NCI-H1436 treated with DMSO at 0.1 percent for 48 hours (cell line): Measurements from ENCODE around the gene TAF4.
"Not testable (repeated sequence)": the region's sequence is repeated elsewhere in the genome, so short reads cannot be mapped to it uniquely, and the experiment has no call there.

Source experiments
- DNase-seq: peaks from one replicate; lab custom pipeline; 2025; lab: John Stamatoyannopoulos, UW

TAF4 gene

DNA sequence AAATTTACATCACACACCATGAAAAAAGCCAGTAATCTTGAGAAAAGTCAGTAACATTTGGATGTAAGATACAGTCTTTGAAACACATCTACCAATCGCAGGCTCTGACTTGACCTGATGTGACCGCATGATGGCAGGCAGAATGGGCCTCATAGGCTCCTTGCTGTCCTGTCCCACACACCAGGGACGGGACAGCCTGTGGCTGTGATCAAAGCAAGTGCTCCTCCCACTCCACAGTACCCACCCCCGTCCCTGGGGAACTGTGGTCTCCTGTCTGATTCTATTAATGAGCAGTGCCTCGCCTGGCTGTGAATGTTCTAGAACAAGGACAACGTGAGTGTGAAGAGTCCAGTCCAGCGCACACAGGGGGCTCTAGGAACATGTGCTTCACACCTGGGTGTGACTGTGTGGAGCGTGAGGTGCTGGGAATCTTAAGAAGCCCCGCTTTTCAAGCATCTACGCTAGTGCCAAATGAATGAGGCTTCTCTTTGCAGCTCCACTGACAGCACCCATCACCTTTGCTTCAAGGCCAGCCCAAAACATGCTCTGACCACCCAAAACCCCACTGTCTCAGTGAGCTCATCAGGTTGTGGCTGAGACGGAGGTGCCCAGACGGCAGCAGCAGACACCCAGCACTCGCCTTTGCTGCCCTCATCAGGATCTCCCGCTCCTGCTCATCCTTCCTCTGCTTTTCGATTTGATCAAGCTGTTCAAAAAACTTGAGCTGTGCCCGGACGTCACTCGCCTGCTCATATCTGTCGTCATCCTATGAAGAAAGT lies 67.1 kb downstream of the TAF4 start:
- DNase-seq = no peak

DNA sequence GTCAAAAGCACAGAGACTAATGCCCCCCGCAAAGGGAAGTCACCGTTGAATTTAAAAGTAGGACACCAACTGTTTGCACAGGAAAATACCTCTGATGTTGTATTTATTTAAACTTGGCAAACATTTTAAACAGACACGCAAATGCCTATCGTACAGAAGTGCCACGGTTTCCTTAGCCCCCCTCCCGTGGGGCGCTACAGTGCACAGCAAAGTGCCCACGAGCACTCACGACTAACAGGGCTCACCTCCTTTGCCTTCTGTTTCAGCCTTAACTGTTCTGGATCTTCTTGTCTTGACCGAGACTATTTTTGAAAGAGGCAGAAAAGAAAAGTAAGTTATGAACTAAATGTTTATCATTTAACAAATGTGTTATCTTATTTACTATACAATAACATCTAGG lies 67.8 kb downstream of the TAF4 start:
- DNase-seq = no peak

DNA sequence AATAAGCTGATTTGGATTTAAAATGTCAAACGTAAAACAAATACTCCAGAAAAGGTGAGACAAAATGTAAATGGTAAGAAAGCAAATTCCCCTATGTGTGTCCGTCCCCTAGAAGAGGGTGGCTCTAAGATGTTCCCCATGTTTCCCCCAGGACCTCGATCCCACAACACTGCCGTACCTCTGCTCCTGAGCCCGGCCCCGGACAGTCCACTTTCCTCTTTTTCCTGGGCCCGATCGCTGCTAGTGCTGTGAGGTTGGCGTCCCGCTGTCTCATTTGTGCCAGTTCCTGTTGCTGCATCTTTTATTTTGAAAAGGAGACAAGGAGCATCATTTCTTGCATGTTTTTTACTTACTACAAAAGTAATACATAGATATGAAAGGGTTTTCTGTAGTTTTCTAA lies 68.3 kb downstream of the TAF4 start:
- no peak for DNase-seq

DNA sequence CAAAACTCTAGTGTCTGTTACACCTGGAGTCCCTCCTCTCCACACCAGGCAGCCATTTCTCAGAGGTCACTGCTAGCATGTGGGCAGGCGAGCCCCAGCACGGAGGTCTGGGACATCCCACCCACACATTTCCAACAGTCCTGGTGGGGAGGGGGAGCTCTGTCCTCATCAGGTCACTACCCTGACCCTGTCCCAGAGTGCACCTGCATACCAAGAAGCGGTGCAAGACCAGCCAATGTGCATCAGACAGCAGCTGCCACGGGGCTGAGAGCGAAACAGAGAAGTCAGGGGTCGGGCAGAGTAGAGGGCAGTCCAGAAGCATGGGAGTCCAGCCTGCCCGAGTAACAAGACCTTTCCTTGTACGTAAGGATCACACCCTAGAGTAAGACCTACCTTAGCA lies 71.1 kb downstream of the TAF4 start:
- DNase-seq = no peak

DNA sequence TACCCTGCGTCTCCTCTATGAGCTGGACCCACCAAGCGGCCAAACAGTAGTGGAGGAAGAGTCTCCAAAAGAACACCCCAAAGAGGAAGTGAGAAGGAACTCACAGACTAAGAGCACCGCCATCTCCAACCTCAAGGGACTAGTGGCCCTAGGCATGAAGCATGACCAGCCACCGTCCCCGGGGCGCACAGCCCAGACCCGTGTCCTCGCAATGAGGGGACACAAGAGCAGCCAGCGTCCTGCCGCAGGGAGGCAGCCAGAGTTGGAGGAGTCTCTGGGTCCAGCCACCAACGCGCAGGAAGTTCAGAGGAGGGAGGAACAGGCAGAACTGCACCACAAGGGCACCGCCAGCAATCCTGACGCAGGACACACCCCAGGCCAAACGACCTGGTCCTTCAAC lies 72.6 kb downstream of the TAF4 start:
- no peak for DNase-seq

DNA sequence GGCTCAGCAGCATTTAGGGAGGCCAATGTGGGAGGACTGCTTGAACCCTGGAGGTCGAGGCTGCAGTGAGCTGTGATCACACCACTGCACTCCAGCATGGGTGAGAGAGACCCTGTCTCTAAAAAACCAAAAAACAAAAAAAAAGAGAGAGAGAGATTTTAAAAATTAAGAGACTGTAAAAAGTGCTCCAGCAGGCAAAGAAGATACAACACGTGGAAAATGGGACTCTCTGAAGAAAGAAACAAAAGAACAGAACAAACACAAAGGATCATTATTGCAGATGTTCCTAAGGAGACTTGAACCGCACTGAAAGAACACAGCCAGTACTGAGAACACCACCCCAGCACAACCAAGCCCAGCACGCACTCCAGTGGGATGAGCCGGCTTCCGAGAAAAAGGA lies 74.2 kb downstream of the TAF4 start:
- no peak for DNase-seq

DNA sequence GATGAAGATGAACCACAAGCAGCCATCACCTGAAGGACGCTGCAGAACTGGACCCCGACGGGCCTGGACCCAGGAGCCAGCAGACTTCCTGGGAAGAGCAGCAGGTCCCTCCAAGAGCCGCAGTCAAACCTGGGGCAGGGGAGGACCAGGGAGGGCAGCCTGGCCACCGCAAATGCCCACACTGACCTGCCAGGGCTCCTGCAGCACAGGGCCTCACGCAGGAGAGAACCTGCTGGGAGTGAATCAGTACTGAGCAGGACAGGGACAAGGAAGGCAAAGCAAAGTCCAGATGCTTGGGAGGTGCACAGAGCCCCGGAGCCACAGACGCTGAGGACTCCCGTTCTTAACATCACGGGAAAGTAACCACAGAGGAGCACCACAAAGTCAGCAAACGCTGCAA lies 75.2 kb downstream of the TAF4 start:
- no peak for DNase-seq

DNA sequence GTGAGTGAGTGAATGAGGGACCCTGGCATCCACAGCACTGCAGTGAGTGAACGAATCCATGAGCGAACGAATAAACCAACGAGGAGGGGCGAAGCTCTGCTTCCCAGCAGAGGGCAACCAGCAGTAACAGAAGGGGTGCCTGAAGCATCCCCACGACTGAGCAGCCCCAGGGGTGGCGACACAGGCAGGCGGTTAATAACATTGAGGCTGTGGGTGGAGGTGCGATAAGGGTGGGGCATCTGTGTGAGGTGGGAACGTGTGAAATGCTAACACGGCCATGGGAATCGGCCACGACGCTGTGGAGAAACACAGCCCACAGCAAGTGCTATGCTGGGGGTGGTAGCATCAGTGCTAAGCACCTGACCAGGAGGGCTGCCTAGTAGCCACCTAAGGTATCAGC lies 75.9 kb downstream of the TAF4 start:
- no peak for DNase-seq

DNA sequence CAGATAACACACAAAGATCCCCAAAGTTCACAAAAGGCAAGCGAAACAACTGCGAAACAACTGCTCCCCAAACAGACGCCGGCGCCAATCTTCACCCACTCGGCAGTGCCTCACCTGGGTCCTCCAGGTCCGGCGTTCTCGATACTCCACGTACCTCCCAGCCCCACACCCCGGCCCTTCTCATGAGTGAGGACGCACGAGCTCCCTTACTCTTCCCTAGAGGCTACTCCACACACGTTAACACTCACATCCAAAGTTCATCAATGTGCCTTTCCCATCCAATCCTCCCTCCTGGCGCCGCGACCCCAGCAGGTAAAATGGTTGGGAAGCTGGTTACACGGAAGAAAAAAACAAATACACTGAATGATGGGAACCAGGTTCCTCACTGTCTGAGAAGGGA lies 77.0 kb downstream of the TAF4 start:
- no peak for DNase-seq

DNA sequence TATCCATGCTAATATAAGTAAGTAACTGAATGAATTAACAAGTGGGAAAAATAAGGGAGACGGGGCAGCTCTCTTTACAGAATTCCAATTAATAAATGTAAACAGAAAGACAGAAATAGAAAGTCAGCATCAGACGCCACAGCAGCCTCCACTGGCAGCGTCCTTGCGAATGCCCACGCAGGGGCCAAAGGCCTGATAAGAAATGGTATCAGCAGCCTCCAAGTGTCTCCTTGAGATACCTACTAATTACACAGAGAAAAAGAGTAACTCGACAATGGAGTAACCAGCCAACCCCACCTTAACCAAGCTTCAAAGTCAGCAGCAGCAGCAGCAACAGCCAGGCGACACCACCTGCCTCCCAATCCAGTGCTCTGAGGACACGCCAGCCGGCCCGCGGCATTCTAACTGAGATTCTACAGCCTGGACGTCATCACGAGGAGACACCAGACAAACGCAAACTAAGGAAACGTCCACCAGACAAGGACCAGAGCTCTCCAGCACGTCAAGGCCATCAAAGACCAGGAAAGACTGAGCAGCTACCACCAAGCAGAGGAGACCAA lies 78.8 kb downstream of the TAF4 start:
- no peak for DNase-seq

DNA sequence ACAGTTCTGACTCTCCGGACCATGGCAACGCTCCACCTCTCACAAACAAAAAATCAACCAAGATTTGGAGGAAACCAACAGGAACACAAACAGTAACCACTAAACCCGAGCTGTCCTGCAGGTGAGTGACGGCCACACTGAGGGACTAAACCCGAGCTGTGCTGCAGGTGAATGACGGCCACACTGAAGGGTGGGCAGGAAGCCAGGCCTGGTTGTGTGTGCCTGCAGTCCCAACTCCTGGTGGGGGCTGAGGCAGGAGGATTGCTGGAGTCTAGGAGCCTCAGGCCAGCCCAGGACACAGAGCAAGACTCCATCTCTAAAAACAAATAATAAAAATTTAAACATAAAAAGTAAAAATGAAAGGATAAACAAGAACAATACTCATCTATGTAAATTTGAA lies 80.6 kb downstream of the TAF4 start:
- DNase-seq = no peak

DNA sequence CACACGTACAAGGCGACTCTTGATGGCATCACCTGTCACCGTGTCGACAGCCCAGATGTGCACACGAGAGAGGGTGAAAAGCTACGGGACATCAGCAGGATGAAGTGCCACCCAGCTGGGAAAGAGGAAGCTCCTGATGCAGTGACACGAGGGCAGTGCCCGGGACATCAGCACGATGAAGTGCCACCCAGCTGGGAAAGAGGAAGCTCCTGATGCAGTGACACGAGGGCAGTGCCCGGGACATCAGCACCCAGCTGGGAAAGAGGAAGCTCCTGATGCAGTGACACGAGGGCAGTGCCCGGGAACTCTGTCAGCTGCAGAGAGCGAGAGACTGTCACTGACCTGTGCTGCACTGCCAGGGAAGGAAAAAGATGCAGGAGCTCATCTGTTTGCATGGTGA lies 81.2 kb downstream of the TAF4 start:
- DNase-seq = not testable (repeated sequence)

DNA sequence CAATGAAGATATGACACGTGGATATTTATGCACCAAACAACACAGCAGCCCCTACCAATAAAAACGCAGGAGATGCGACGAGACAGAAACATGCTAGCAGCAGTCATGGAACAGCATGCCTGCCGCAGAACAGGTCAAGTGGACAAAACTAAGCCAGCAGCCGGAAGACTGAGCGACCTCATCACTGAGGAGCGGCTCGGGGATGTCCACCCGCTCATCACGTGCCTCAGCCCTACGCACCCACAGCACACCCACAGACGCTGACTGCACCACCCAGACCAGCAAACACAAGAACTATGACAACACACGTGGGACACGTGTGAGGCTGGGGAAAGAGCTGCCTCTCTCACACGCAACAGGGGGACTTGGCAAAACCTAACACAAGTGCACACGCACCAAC lies 81.7 kb downstream of the TAF4 start:
- DNase-seq = no peak

DNA sequence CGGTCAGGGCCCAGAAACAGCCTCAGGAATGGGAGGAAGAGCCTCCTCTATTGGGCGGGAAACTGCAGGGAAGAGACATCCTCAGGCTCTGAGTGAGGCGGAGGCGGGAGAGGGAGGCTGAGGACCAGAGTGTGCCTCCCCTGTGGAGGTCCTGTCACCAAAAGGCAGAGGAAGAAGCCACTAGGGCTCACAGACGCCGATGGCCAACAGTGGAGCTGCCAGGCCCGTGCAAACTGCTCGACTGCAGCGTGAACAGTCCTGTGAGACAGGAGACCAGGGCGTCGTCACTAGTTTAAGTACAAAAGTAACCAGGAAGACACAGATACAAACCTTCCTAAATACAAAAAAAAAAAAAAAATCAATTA lies 82.7 kb downstream of the TAF4 start:
- no peak for DNase-seq

DNA sequence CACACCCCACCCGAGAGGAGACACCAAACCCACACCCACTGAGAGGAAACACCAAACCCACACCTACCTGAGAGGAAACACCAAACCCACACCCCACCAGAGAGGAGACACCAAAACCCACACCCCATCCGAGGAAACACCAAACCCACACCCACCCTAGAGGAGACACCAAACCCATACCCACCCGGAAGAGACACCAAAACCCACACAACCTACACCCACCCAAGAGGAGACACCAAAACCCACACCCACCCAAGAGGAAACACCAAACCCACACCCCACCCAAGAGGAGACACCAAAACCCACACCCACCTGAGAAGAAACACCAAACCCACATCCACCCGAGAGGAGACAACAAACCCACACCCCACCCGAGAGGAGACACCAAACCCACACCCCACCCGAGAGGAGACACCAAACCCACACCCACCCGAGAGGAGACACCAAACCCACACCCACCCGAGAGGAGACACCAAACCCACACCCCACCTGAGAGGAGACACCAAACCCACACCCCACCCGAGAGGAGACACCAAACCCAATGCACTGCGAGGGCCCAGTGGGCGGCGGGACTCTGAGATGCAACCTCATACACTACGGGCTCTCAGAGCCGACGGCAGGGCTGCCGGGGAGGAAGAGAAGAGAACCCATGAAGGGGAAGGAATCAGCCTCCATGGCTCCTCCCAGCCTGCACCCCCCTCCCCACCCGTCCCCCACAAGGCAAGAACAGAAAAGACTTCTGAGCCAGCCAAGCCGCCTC lies 83.3 kb downstream of the TAF4 start:
- DNase-seq = no peak

DNA sequence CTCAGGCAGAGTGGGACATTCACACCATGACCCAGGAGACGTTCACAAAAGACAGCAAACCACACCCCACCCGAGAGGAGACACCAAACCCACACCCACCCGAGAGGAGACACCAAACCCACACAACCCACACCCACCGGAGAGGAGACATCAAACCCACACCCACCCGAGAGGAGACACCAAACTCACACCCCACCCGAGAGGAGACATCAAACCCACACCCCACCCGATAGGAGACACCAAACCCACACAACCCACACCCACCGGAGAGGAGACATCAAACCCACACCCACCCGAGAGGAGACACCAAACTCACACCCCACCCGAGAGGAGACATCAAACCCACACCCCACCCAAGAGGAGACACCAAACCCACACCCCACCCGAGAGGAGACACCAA lies 84.0 kb downstream of the TAF4 start:
- DNase-seq = not testable (repeated sequence)

DNA sequence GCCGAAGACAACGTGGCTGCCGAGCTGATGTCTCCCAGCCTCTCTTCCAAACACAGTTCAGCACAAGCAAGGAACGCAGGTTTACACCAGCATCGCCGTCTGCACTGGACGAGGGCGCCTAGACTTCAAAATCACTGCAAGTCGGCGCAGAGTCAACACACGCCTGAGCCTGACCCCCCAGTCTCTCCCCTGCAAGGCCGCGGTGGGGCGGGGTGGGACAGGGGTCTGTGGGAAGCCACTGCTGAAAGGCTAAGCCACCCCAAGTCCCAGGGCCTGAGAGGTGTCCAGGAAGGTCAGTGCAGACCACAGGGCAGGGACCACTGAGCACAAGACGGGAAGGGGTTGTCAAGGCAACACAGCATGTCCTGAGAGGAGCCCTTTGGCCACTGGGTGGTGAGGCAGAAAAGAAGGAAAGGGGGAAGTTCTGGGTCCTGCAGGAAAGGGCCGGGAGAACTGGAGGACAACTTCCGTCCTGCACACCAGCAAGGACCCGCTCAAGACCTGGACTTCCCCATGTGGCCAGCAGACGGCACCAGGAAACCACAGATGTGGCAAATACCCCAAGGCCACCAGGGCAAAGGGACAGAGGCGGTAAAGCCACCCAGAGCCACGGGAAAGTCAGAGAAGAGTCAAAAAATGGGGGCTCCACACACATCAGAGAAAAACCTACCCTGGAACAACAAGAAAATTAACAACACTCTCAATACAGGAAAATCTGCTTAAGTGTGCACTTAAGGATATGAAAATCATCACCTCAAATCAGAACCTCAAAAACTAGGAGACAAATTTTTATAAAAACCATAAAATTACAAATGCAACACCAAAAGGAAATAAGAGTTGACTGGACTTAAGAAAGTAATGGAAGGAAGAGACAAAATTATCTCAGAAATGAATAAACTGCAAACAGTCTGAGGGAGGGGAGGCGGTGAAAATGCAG lies 84.8 kb downstream of the TAF4 start:
- no peak for DNase-seq

DNA sequence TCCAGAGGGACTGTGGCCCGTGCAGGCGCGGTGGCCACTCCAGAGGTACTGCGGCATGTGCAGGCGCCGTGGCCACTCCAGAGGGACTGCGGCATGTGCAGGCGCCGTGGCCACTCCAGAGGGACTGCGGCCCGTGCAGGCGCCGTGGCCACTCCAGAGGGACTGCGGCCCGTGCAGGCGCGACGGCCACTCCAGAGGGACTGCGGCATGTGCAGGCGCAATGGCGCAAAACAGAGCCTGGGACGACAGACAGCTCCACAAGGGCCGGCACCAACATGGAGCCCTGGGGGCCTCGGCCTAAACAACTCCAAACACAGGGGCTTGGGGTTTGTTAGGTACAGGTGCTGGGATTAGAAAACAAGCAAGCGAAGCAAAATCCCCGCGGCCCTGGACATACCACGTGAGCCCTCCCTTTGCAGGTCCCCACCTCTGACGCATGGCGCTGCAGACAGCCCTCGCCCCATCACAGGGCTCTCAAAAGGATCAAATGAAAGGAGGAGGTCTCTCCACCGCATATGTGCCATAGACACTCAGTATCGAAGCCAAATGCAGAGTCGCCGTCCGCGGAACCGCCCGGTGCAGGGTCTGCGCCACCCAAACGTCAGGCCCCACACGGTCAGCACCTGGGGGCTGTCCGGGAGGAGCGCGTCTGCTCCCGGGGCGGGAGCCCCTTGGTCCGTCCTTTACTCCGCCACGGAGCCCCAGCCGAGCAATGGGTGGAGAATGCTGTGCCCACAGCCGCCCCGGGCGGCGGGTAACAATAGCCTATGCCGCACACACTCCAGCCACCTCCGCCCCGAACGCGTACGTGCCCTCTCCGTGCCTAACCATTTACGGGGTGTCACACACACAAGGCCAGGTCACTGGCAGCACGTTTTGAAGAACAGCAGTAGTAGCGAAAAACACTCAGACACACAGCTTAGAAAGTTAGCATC lies 85.7 kb downstream of the TAF4 start:
- no peak for DNase-seq

DNA sequence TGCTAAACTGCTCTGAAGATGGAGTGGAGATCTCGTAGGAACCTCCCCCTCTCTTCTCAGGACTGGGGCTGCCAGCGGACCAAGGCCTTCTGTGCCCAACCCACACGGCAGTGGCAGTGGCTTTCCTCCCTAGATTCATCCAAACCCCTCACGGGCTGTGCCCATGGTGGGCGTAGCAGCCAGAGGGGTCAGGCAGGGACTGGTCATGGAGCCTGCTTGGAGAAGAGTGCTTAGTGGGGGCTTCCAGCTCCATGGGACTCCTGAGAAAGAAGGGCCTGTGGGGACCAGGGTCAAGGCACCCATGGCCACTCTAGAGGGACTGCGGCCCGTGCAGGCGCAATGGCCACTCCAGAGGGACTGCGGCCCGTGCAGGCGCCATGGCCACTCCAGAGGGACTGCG lies 86.6 kb downstream of the TAF4 start:
- no peak for DNase-seq

DNA sequence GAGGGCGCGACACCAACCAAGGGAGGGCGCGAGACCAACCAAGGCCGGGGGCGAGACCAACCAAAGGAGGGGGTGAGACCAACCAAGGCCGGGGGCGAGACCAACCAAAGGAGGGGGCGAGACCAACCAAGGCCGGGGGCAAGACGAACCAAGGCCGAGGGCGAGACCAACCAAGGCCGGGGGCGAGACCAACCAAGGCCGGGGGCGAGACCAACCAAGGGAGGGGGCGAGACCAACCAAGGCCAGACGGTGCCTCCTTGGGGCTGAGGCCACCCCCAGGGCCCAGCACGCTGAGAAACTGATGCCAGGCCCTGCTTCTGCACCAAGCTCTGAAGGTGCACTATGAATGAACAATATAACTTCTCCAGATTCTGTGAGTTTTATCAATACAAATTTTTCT lies 87.2 kb downstream of the TAF4 start:
- no peak for DNase-seq

DNA sequence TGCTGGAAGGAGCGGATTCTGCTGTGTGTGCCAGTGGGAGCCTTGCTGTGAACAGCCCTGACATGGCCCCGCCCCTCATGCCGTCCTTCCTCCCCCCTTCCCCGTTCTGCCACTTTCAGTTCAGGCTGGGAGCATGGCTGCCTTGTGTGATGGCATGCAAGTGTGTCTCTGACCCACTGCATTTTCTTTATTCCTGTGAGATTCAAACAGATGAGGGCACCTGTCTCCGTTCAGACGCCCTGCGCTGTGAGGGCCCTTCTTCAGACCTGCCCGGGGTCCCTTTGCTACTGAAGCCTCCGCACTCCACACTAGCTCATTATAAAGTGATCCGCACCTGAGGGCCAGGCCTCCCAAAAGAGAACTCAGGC lies 88.3 kb downstream of the TAF4 start:
- DNase-seq = no peak
